Kidney (tissue), 14 donors: Measurements from ENCODE around the gene VWF. TPM values are rescaled to one million over a fixed set of nuclear protein-coding genes. Genes with fewer than 3 reads are reported as not detected.
"Not testable (repeated sequence)": the region's sequence is repeated elsewhere in the genome, so short reads cannot be mapped to it uniquely, and the experiment has no call there.

Experiments used
- DNase-seq, 5 donors: peaks; one replicate each; pipeline ENCODE4 v3.0.0-alpha.2; 2013 to 2020
- FAIRE-seq: peaks from 2 replicates; lab custom pipeline; 2012; peaks lifted over from hg19 to GRCh38; lab: Jason Lieb, UNC
- H3K27ac ChIP-seq, 2 donors: one replicate each; pipeline ENCODE4 v1.7.0; 2013; ENCODE audit warnings: low read depth in 2 of 2, low read length in 2 of 2, inconsistent platforms in 1 of 2
- H3K27me3 ChIP-seq: one replicate; pipeline ENCODE4 v1.7.1; 2013; ENCODE audit warnings: low read length, inconsistent platforms; ENCODE audit not compliant: control insufficient read depth, insufficient read depth
- H3K36me3 ChIP-seq, 3 donors: one replicate each; pipeline versions ENCODE4 v1.7.0 to v1.7.1; 2013; ENCODE audit warnings: low read length in 3 of 3, control low read depth in 1 of 3, inconsistent platforms in 1 of 3; ENCODE audit not compliant: insufficient read depth in 3 of 3, control insufficient read depth in 2 of 3
- H3K4me1 ChIP-seq, 3 donors: one replicate each; pipeline versions ENCODE4 v1.7.0 to v1.7.1; 2013; ENCODE audit warnings: low read length in 3 of 3, inconsistent platforms in 1 of 3, low read depth in 1 of 3; ENCODE audit not compliant: control insufficient read depth in 2 of 3, insufficient read depth in 2 of 3
- H3K4me3 ChIP-seq, 3 donors: one replicate each; pipeline versions ENCODE4 v1.7.0 to v1.8.1; 2013; ENCODE audit warnings: low read length in 3 of 3, control low read depth in 1 of 3, inconsistent platforms in 1 of 3
- H3K9ac ChIP-seq, 3 donors: one replicate each; pipeline versions ENCODE4 v1.7.0 to v1.7.1; 2013; ENCODE audit warnings: low read length in 3 of 3, control low read depth in 1 of 3, inconsistent platforms in 1 of 3
- H3K9me3 ChIP-seq, 3 donors: one replicate each; pipeline versions ENCODE4 v1.7.0 to v1.7.1; 2013; ENCODE audit warnings: low read length in 3 of 3, control low read depth in 1 of 3, inconsistent platforms in 1 of 3; ENCODE audit not compliant: control insufficient read depth in 2 of 3, insufficient read depth in 1 of 3
- intact Hi-C: fragments of 100-400 bp; cut with DNase I; formaldehyde crosslinking; loops from one replicate; pipeline ENCODE4 v1.11.1; 2022
- polyA plus RNA-seq: library from polyadenylated mRNA; stranded (reverse); fragments of 350-450 nt; fragmentation: Illumina TruSeq; extraction: RNeasy Lipid Tissue Mini Kit (QIAGEN cat#74804); gene quantifications from one replicate; pipeline ENCODE4 v1.2.3, GENCODE V29; 2014; ENCODE audit warnings: low read depth, low replicate concordance; ENCODE audit not compliant: insufficient read depth
- total RNA-seq: library from RNA; stranded (reverse); fragmentation: NEBNext Ultra II Directional; extraction: Animal tissue kit (Norgen Biotek cat#: 25700); gene quantifications from one replicate; pipeline ENCODE4 v1.2.1, GENCODE V29; 2021
- TF ChIP-seq, protein P1 (sequence below): IDR thresholded peaks from 3 replicates; pipeline ENCODE4 v1.5.1; 2012; ENCODE audit warnings: mild to moderate bottlenecking, moderate library complexity, borderline replicate concordance; ENCODE audit not compliant: insufficient read depth; ENCODE audit errors: extremely low read depth
- donor health status: control.
- donor health status: control.
- donor health status: control.
- donor health status: control.
- donor health status: control.
- donor health status: DM: yes; HTN: yes; CAD: no.
- donor health status: Normal renal cell carcinoma (clear cell type).

The VWF gene
- total and polyA plus RNA-seq, 2 donors from 2014 or later, result 9.6 to 183 TPM

DNA sequence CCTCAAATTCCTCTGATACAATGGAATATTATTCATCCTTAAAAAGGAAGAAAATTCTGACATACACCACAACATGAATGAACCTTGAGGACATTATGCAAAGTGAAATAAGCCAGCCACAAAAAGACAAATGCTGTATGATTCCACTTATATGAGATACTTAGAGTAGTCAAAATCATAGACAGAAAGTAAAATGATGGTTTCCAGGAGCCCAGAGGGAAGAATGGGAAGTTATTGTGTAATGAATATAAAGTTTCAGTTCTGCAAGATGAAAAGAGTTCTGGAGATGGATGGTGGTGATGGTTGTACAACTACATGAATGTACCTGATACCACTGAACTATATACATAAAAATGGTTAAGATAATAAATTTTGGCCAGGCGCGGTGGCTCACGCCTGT lies 18.3 kb downstream of the VWF start:
- intact Hi-C loops, result no loop called here
- H3K27ac ChIP-seq, result no peak overlapping the region
- TF ChIP-seq, protein P1, sequence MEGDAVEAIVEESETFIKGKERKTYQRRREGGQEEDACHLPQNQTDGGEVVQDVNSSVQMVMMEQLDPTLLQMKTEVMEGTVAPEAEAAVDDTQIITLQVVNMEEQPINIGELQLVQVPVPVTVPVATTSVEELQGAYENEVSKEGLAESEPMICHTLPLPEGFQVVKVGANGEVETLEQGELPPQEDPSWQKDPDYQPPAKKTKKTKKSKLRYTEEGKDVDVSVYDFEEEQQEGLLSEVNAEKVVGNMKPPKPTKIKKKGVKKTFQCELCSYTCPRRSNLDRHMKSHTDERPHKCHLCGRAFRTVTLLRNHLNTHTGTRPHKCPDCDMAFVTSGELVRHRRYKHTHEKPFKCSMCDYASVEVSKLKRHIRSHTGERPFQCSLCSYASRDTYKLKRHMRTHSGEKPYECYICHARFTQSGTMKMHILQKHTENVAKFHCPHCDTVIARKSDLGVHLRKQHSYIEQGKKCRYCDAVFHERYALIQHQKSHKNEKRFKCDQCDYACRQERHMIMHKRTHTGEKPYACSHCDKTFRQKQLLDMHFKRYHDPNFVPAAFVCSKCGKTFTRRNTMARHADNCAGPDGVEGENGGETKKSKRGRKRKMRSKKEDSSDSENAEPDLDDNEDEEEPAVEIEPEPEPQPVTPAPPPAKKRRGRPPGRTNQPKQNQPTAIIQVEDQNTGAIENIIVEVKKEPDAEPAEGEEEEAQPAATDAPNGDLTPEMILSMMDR, result no peak

DNA sequence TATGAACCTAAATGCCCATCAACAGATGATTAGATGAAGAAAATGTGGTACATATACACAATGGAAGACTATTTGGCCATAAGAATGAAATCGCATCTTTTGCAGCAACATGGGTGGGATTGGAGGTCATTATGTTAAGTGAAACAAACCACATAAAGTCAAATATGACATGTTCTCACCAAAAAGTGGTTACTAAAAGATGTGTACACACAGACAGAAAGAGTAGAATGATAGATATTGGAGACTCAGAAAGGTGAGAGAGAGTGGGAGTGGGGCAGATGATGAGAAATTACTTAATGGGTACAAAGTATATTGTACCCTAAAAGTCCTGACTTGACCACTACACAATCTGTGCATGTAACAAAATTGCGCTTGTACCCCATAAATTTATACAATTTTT lies 19.6 kb downstream of the VWF start:
- Histone ChIP-seq H3K27ac (no peak overlapping the region), H3K9me3 (no peaks in the 10 kb centered on the region), H3K9ac (no peak overlapping the region), H3K27me3 (no peaks in the 10 kb centered on the region), H3K4me3 (no peak overlapping the region), H3K4me1 (no peaks in the 10 kb centered on the region), H3K36me3 (no peaks in the 10 kb centered on the region)
- no peak for DNase-seq
- TF ChIP-seq, protein P1, result no peak
- no peak for FAIRE-seq
- intact Hi-C loops, result no loop called here

More for the DNA sequence above, 18.3 kb downstream of the VWF start:
- no peak overlapping the region for H3K4me3 ChIP-seq
- H3K4me1 ChIP-seq, result no peaks in the 10 kb centered on the region
- H3K27me3 ChIP-seq, result no peaks in the 10 kb centered on the region
- FAIRE-seq, result no peak
- no peak for DNase-seq
- H3K36me3 ChIP-seq, result no peaks in the 10 kb centered on the region
- no peaks in the 10 kb centered on the region for H3K9me3 ChIP-seq
- H3K9ac ChIP-seq, result no peak overlapping the region

DNA sequence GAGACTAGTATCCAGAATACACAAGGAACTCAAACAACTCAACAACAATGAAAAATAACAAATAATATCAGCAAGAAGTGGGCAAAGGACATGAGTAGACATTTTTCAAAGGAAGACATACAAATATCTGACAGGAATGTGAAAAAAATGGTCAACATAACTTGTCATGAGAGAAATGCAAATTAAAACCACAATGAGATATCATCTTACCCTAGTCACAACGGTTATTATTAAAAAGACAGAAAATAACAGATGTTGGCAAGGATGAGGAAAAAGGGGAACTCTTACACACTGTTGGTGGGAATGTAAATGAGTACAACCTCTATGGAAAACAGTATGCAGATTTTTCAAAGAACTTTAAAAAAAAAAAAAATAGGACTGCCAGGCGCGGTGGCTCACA lies 20.4 kb downstream of the VWF start:
- H3K4me1 ChIP-seq, result no peaks in the 10 kb centered on the region
- no peak for FAIRE-seq

DNA sequence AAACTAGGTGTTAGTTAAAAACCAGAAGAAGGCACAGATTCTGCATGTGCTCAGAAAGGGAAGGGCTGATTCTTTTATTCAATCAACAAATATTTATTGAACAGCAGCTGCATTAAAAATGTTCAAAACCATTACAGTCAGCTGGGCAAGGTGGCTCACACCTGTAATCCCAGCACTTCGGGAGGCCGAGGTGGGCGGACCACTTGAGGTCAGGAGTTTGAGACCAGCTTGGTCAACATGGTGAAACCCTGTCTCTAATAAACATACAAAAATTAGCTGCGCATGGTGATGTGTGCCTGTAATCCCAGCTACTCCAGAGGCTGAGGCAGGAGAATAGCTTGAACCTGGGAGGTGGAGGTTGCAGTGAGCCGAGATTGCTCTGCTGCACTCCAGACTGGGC lies 22.4 kb downstream of the VWF start:
- H3K36me3 ChIP-seq, FAIRE-seq, H3K9ac ChIP-seq, DNase-seq, H3K27me3 ChIP-seq, intact Hi-C loops, H3K4me1 ChIP-seq, H3K4me3 ChIP-seq, H3K9me3 ChIP-seq, H3K27ac ChIP-seq: not testable (repeated sequence)

More for the DNA sequence above, 20.4 kb downstream of the VWF start:
- H3K27ac ChIP-seq, result no peak overlapping the region
- no peaks in the 10 kb centered on the region for H3K27me3 ChIP-seq
- H3K9me3 ChIP-seq, result no peaks in the 10 kb centered on the region
- TF ChIP-seq, protein P1, result no peak
- intact Hi-C loops, result no loop called here
- no peak overlapping the region for H3K9ac ChIP-seq
- no peaks in the 10 kb centered on the region for H3K36me3 ChIP-seq
- H3K4me3 ChIP-seq, result no peak overlapping the region
- no peak for DNase-seq
